Measurements from ENCODE around the gene BMPR2. TPM values are rescaled to one million over a fixed set of nuclear protein-coding genes. Genes with fewer than 3 reads are reported as not detected.
"Not testable (repeated sequence)": the region's sequence is repeated elsewhere in the genome, so short reads cannot be mapped to it uniquely, and the experiment has no call there.

Gene BMPR2
- total and polyA plus RNA-seq, 2 experiments from 2014 or later: 12.5 to 42.2 TPM

DNA sequence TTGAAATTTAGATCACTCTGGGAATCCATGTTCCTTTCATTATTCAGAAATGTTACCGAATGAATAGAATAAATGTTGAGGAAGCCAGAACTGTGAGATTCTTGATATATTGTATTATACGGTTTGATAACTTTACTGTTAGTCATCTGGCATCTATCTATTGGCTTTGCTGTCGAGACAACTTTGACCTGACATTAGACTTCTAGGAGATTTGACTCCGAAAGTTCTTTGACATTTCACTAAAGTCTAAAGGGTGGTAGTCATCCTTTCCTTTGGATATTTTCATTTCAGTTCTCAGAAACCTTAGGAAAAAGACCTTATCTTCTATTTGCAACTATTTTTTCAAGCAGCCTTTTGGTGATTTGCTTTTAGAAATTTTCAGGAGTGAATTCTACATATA is 1.9 kb downstream of the BMPR2 start:
- Histone ChIP-seq H3K27ac (peak overlapping the region; percentile 100), H3K36me3 (replicated peaks; ENCODE audit: insufficient read depth, low read depth) (no peaks in the 10 kb centered on the region), H3K9me3 (ENCODE audit: low read depth) (no peaks in the 10 kb centered on the region), H3K27me3 (no peaks in the 10 kb centered on the region), H2AFZ (no peak overlapping the region), H3K4me1 (ENCODE audit: insufficient read depth) (peaks cover 13% of the 10 kb centered on the region), H3K9me2 (replicated peaks; ENCODE audit: insufficient read depth) (no peaks in the 10 kb centered on the region), H4K20me1 (ENCODE audit: insufficient read depth, poor library complexity, severe bottlenecking) (peaks cover 57% of the 10 kb centered on the region), H3K79me2 (peaks cover 69% of the 10 kb centered on the region), H3K4me3 (peak overlapping the region; percentile 67), H3K4me2 (peak overlapping the region; percentile 80)
- TF ChIP-seq EZH2phosphoT487 (IDR thresholded peaks at IDR 0.05; ENCODE audit: low read depth, severe bottlenecking, unreplicated experiment) (no peak), EZH2 (IDR thresholded peaks at IDR 0.05; ENCODE audit: borderline replicate concordance) (no peak)
- TF ChIP-seq, protein P1, sequence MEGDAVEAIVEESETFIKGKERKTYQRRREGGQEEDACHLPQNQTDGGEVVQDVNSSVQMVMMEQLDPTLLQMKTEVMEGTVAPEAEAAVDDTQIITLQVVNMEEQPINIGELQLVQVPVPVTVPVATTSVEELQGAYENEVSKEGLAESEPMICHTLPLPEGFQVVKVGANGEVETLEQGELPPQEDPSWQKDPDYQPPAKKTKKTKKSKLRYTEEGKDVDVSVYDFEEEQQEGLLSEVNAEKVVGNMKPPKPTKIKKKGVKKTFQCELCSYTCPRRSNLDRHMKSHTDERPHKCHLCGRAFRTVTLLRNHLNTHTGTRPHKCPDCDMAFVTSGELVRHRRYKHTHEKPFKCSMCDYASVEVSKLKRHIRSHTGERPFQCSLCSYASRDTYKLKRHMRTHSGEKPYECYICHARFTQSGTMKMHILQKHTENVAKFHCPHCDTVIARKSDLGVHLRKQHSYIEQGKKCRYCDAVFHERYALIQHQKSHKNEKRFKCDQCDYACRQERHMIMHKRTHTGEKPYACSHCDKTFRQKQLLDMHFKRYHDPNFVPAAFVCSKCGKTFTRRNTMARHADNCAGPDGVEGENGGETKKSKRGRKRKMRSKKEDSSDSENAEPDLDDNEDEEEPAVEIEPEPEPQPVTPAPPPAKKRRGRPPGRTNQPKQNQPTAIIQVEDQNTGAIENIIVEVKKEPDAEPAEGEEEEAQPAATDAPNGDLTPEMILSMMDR (IDR thresholded peaks at IDR 0.05; ENCODE audit: poor library complexity): no peak
- no peak for DNase-seq (ENCODE audit: low spot score)
- WGBS (ENCODE audit: low lambda C conversion rate, missing lambda C conversion rate): 2% methylated on average over 4 of the region's 4 CpGs

DNA sequence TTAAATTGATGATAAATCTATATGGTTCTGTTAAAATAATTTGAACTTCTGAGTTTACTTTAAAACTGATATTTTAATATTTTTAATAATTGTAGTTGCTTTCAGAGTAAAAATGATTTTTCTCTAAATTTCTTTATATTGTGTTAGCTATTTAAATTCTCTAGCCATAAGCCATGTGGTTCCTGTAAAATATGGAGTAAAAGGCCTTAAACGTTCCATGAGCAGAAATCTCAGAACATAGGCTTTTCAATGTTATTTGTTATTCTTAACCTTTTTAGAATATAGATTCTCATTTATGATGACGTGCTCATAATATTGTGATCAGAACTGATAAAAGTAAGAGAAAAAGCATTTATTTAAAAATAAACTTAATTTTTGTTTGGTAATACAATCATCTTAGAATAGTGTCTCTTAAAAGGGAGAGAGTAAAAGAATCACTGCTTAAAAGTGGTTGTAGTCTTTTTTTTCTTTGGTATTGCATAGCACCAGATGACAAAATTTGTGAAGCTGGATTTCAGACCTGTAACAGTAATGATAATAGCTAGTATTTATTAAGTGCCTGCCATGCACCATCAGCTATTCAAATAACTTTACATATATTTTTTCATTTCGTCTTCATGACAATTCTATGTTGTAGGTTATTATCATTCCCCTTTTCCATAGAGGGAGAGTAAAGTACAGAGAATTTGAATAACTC is 2.7 kb downstream of the BMPR2 start:
- no peak for DNase-seq (ENCODE audit: low spot score)
- Histone ChIP-seq H3K36me3 (replicated peaks; ENCODE audit: insufficient read depth, low read depth) (no peaks in the 10 kb centered on the region), H3K4me2 (peak overlapping the region; percentile 80), H3K79me2 (peaks cover 77% of the 10 kb centered on the region), H3K9me2 (replicated peaks; ENCODE audit: insufficient read depth) (no peaks in the 10 kb centered on the region), H2AFZ (no peak overlapping the region), H3K9me3 (ENCODE audit: low read depth) (no peaks in the 10 kb centered on the region), H3K4me3 (peak overlapping the region; percentile 67), H4K20me1 (ENCODE audit: insufficient read depth, poor library complexity, severe bottlenecking) (peaks cover 65% of the 10 kb centered on the region), H3K27ac (peak overlapping the region; percentile 100), H3K27me3 (no peaks in the 10 kb centered on the region), H3K4me1 (ENCODE audit: insufficient read depth) (peaks cover 13% of the 10 kb centered on the region)
- no peak for TF ChIP-seq EZH2phosphoT487 (IDR thresholded peaks at IDR 0.05; ENCODE audit: low read depth, severe bottlenecking, unreplicated experiment)
- TF ChIP-seq EZH2 (IDR thresholded peaks at IDR 0.05; ENCODE audit: borderline replicate concordance): no peak
- TF ChIP-seq, protein P1 (IDR thresholded peaks at IDR 0.05; ENCODE audit: poor library complexity): no peak
- 9% methylated on average over 3 of the region's 3 CpGs for WGBS (ENCODE audit: low lambda C conversion rate, missing lambda C conversion rate)

DNA sequence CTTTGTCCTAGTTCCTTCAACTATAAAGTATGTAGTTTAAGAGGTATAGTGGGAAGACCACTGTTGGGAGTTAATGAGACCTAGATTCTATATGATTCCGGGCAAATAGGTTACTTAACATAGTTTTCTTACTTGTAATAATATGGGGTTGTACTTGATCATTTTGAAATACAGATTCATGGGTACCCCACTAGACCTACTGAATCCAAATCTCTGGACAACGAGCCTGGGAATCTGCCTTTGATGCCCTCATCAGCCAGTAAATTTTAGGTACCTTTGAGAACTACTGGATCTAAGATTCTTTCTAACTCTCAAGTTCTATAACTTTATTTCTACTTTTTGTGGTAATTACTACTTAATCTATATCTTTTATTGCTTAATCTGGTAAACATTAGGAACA is 6.6 kb downstream of the BMPR2 start:
- H3K4me1 ChIP-seq (ENCODE audit: insufficient read depth): peaks cover 8% of the 10 kb centered on the region

DNA sequence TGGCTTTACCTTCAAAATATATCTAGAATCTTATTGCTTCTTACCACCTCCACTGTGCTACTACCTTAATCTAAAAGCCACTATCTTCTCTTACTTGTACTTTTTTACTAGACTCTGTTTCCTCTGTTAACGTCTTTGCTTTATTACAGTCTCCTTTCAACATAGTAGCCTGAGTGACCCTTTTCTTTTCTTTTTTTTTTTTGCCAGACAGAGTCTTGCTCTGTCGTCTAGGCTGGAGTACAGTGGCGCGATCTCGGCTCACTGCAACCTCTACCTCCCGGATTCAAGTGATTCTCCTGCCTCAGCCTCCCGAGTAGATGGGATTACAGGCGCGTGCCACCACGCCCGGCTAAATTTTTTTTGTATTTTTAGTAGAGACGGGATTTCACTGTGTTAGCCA is 10.4 kb downstream of the BMPR2 start:
- not testable (repeated sequence) for H3K9me3 ChIP-seq (ENCODE audit: low read depth); H3K4me3 ChIP-seq; H3K36me3 ChIP-seq (replicated peaks; ENCODE audit: insufficient read depth, low read depth); H3K27ac ChIP-seq; H3K27me3 ChIP-seq; DNase-seq (ENCODE audit: low spot score); H2AFZ ChIP-seq; H3K4me2 ChIP-seq; H3K9me2 ChIP-seq (replicated peaks; ENCODE audit: insufficient read depth); H3K4me1 ChIP-seq (ENCODE audit: insufficient read depth)
- Histone ChIP-seq H3K79me2 (peaks cover 100% of the 10 kb centered on the region), H4K20me1 (ENCODE audit: insufficient read depth, poor library complexity, severe bottlenecking) (peaks cover 77% of the 10 kb centered on the region)
- WGBS (ENCODE audit: low lambda C conversion rate, missing lambda C conversion rate): 84% methylated on average over 12 of the region's 12 CpGs

More for the DNA sequence above, 6.6 kb downstream of the BMPR2 start:
- Histone ChIP-seq H3K36me3 (replicated peaks; ENCODE audit: insufficient read depth, low read depth) (no peaks in the 10 kb centered on the region), H4K20me1 (ENCODE audit: insufficient read depth, poor library complexity, severe bottlenecking) (peaks cover 87% of the 10 kb centered on the region), H2AFZ (no peak overlapping the region), H3K9me3 (ENCODE audit: low read depth) (no peaks in the 10 kb centered on the region), H3K4me2 (no peak overlapping the region), H3K79me2 (peaks cover 100% of the 10 kb centered on the region), H3K9me2 (replicated peaks; ENCODE audit: insufficient read depth) (no peaks in the 10 kb centered on the region), H3K27ac (no peak overlapping the region), H3K4me3 (no peak overlapping the region), H3K27me3 (no peaks in the 10 kb centered on the region)
- TF ChIP-seq EZH2phosphoT487 (IDR thresholded peaks at IDR 0.05; ENCODE audit: low read depth, severe bottlenecking, unreplicated experiment) (no peak), EZH2 (IDR thresholded peaks at IDR 0.05; ENCODE audit: borderline replicate concordance) (no peak)
- TF ChIP-seq, protein P1 (IDR thresholded peaks at IDR 0.05; ENCODE audit: poor library complexity): no peak
- WGBS (ENCODE audit: low lambda C conversion rate, missing lambda C conversion rate): 96% methylated on average over 2 of the region's 2 CpGs
- no peak for DNase-seq (ENCODE audit: low spot score)

All from hepatocyte (in vitro differentiated cells).